Right lobe of liver (tissue), 6 donors: ENCODE data around the gene MALAT1. TPM values are rescaled to one million over a fixed set of nuclear protein-coding genes. Genes with fewer than 3 reads are reported as not detected.
A peak's percentile ranks its signal among the peaks of the same experiment; 100 is the strongest.
"Not testable (repeated sequence)": the region's sequence is repeated elsewhere in the genome, so short reads cannot be mapped to it uniquely, and the experiment has no call there.

ENCODE experiments used
- ATAC-seq, 4 donors: fragments of 200-7000 bp; cut with Tn5 transposase; one replicate each; pipeline ENCODE4 v1.9.1; 2020; ENCODE audit warnings: mild to moderate bottlenecking in 4 of 4, moderate library complexity in 4 of 4
- DNase-seq, 3 donors: peaks; one replicate each; pipeline ENCODE4 v3.0.0-alpha.2; 2020
- H3K27ac ChIP-seq, 3 donors: fragments of 200-600 bp; one replicate each; pipeline ENCODE4 v1.8.0; 2022
- H3K27me3 ChIP-seq, 2 donors: fragments of 200-600 bp; one replicate each; pipeline ENCODE4 v1.8.0; 2022
- H3K36me3 ChIP-seq, 4 donors: fragments of 200-600 bp; sonication (generic) in 1 of 4; one replicate each; pipeline versions ENCODE4 v1.5.1 to v1.8.0; 2017 to 2022; ENCODE audit warnings: control low read depth in 1 of 4
- H3K4me1 ChIP-seq, 4 donors: fragments of 200-600 bp; sonication (generic) in 1 of 4; one replicate each; pipeline versions ENCODE4 v1.5.1 to v1.8.0; 2017 to 2022; ENCODE audit warnings: control low read depth in 1 of 4
- H3K4me3 ChIP-seq, 3 donors: fragments of 200-600 bp; one replicate each; pipeline ENCODE4 v1.8.0; 2022
- H3K9me3 ChIP-seq, 4 donors: fragments of 200-600 bp; sonication (generic) in 1 of 4; one replicate each; pipeline versions ENCODE4 v1.5.1 to v1.8.0; 2017 to 2022; ENCODE audit warnings: control low read depth in 1 of 4
- CTCF ChIP-seq, 4 donors: fragments of 200-600 bp in 3 of 4; fragments of 450-650 bp in 1 of 4; IDR thresholded peaks; one replicate each; pipeline versions ENCODE4 v1.5.1 to v1.8.0; 2016 to 2022; ENCODE audit warnings: antibody characterized with exemption in 4 of 4, mild to moderate bottlenecking in 2 of 4
- POLR2A ChIP-seq: fragments of 450-650 bp; IDR thresholded peaks from one replicate; pipeline ENCODE4 v1.6.1; 2017; ENCODE audit warnings: antibody characterized with exemption, mild to moderate bottlenecking
- WGBS: methylation state at CpG from one replicate; pipeline ENCODE4 v1.1.6; 2018; ENCODE audit warnings: low coverage, low lambda C conversion rate; ENCODE audit not compliant: insufficient coverage; ENCODE audit errors: missing lambda C conversion rate; 5-methylcytosine and 5-hydroxymethylcytosine counted together
- intact Hi-C, 2 donors: fragments of 100-400 bp; cut with DNase I; formaldehyde crosslinking; loops; one replicate each; pipeline versions ENCODE4 v1.11.2 to v1.14.1; 2022
- total RNA-seq, 6 experiments: library from RNA; depleted of rRNA in 2 of 6; stranded (reverse); fragments of >200 nt in 2 of 6; fragmentation: NEBNext Ultra II Directional in 3 of 6; extraction: Animal tissue kit (Norgen Biotek cat#: 25700) in 3 of 6; gene quantifications; one replicate each; pipeline versions ENCODE4 v1.1.0 to v1.2.4, GENCODE V29; 2016 to 2023
- donor health status: DM: no; HTN: yes; CAD: no.
- donor health status: DM: no; HTN: no; CAD: no.
- donor health status: DM: no; HTN: no; CAD: no.
- donor health status: DM: no; HTN: yes; CAD: no.
- donor health status: DM: no; HTN: yes; CAD: no.

The MALAT1 gene
- total RNA-seq, 6 experiments from 2014 or later, result 2,716 to 5,163 (median 3,933) TPM

DNA sequence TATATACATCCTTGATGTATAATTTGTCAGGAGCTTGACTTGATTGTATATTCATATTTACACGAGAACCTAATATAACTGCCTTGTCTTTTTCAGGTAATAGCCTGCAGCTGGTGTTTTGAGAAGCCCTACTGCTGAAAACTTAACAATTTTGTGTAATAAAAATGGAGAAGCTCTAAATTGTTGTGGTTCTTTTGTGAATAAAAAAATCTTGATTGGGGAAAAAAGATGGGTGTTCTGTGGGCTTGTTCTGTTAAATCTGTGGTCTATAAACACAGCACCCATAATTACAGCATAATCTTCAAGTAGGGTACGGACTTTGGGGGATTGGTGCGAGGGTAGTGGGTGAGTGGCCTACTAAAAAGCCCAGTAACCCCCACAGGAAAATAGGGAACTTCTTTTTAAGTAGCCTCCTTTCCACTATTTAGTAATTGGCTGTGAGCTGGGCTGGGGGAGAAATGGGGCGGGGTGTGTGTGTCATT lies 7.5 kb downstream of the MALAT1 start:
- no peak overlapping the region for H3K4me3 ChIP-seq
- ATAC-seq (no peak), DNase-seq (peak in 1 of 3 donors; percentile 53)
- TF ChIP-seq POLR2A (no peak), CTCF (IDR thresholded peaks at IDR 0.05) (no peak)
- WGBS, result 34% methylated on average over 3 of the region's 4 CpGs
- no peaks in the 10 kb centered on the region for H3K27me3 ChIP-seq
- intact Hi-C loops, result no loop called here
- no peaks in the 10 kb centered on the region for H3K9me3 ChIP-seq
- H3K36me3 ChIP-seq, result peaks cover 13 to 49% (median 33%) of the 10 kb centered on the region in 4 donors
- H3K4me1 ChIP-seq, result peaks cover 0 to 36% (median 0%) of the 10 kb centered on the region in 4 donors
- H3K27ac ChIP-seq, result peak overlapping the region; percentile 84 to 100 (median 99)

GRCh38 chr11:65506772-65507505 lies 8.1 kb downstream of the MALAT1 start:
- Histone ChIP-seq H3K4me3 (no peak overlapping the region), H3K27ac (peak overlapping the region; percentile 84 to 100 (median 99)), H3K36me3 (peaks cover 13 to 48% (median 32%) of the 10 kb centered on the region in 4 donors), H3K27me3 (no peaks in the 10 kb centered on the region), H3K9me3 (no peaks in the 10 kb centered on the region), H3K4me1 (peaks cover 0 to 36% (median 0%) of the 10 kb centered on the region in 4 donors)
- DNase-seq (peak in 1 of 3 donors; percentile 54), ATAC-seq (peak; percentile 9 to 24 (median 16))
- no peak for TF ChIP-seq CTCF (IDR thresholded peaks at IDR 0.05)
- TF ChIP-seq POLR2A, result peak; percentile 73
- 11% methylated on average over 7 of the region's 7 CpGs for WGBS
- intact Hi-C loops, result no loop called here

GRCh38 chr11:65512311-65512710 lies 13.5 kb downstream of the MALAT1 start:
- H3K27ac ChIP-seq, H3K4me1 ChIP-seq, H3K27me3 ChIP-seq, ATAC-seq, H3K36me3 ChIP-seq, H3K9me3 ChIP-seq, H3K4me3 ChIP-seq: not testable (repeated sequence)
- intact Hi-C loops, result loop anchor here in 1 of 2 donors (5.0 to 10.0 kb wide), 2 partner anchors 48 to 145 kb away; no protein-coding TSS in a partner anchor
- 97% methylated on average over 3 of the region's 3 CpGs for WGBS
- DNase-seq, result peak in 2 of 3 donors; percentile 14 to 31

- no peak overlapping the region for H3K27ac ChIP-seq
- H3K9me3 ChIP-seq, result no peaks in the 10 kb centered on the region
- ATAC-seq (peak in 1 of 4 donors; percentile 36), DNase-seq (peak in 1 of 3 donors; percentile 32)
- intact Hi-C loops, result loop anchor here (5.0 to 10.0 kb wide), 2 partner anchors 52 to 154 kb away; no protein-coding TSS in a partner anchor
- no peak for TF ChIP-seq CTCF (IDR thresholded peaks at IDR 0.05)
- TF ChIP-seq POLR2A, result no peak
- no peaks in the 10 kb centered on the region for H3K36me3 ChIP-seq
- H3K4me1 ChIP-seq, result no peaks in the 10 kb centered on the region
- 65% methylated on average over 5 of the region's 5 CpGs for WGBS
- H3K4me3 ChIP-seq, result no peak overlapping the region
- no peaks in the 10 kb centered on the region for H3K27me3 ChIP-seq
Observed at GRCh38 chr11:65516135-65516968, 17.5 kb downstream of the MALAT1 start.

- not testable (repeated sequence) for H3K4me3 ChIP-seq, H3K27ac ChIP-seq, H3K27me3 ChIP-seq, ATAC-seq, H3K36me3 ChIP-seq, H3K9me3 ChIP-seq
- DNase-seq, result peak in 1 of 3 donors; percentile 10
- peaks cover 0 to 15% (median 2%) of the 10 kb centered on the region in 4 donors for H3K4me1 ChIP-seq
- WGBS, result 93% methylated on average over 5 of the region's 8 CpGs
- intact Hi-C loops, result loop anchor here (5.0 to 10.0 kb wide), 2 partner anchors 54 to 157 kb away; no protein-coding TSS in a partner anchor
Observed at GRCh38 chr11:65518941-65519549, 20.2 kb downstream of the MALAT1 start.

GRCh38 chr11:65521777-65522521 lies 23.1 kb downstream of the MALAT1 start:
- H3K4me3 ChIP-seq, H3K36me3 ChIP-seq, H3K27ac ChIP-seq, ATAC-seq, H3K9me3 ChIP-seq, H3K27me3 ChIP-seq, intact Hi-C loops: not testable (repeated sequence)
- DNase-seq, result peak in 2 of 3 donors; percentile 8 to 23
- 77% methylated on average over 14 of the region's 20 CpGs for WGBS
- H3K4me1 ChIP-seq, result peaks cover 0 to 33% (median 7%) of the 10 kb centered on the region in 4 donors
